ENCODE measurements around the gene ESRRA. TPM values are rescaled to one million over a fixed set of nuclear protein-coding genes. Genes with fewer than 3 reads are reported as not detected.

ESRRA gene
- total RNA-seq, 1 experiment from 2014 or later: 61.0 TPM

DNA sequence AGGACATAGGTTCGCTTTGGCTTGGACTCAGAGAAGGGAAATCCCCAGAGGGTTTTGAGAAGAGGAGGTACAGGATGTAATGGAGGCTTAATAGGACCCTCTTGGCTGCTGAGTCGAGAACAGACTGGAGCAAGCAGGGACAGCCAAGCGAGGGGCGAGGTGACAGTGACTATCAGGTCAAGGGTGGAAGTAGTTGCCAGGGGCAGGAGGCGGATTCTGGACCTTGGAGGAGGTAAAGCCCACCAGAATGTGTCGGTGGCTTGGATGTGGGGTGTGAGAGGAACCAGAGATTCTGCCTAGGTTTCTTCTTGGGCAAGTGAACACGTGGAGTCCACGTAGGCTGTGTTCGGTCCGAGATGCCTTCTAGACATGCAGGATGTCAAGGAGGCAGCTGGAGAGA, 7.6 kb downstream of the ESRRA start:
- intact Hi-C loops (cut with micrococcal nuclease; ENCODE audit: unreplicated experiment): no loop called here
- no TSS peak for BruUV-seq (replicated peaks)
- H3F3A ChIP-seq (ENCODE audit: insufficient read depth, low read depth): peaks cover 51% of the 10 kb centered on the region
- H2AFZ ChIP-seq: no peak overlapping the region
- H3K27ac ChIP-seq: no peak overlapping the region
- H3K79me2 ChIP-seq (ENCODE audit: low read depth): peaks cover 57% of the 10 kb centered on the region
- H4K20me1 ChIP-seq (ENCODE audit: insufficient read depth): peaks cover 8% of the 10 kb centered on the region
- no peaks in the 10 kb centered on the region for H3K9me2 ChIP-seq (ENCODE audit: insufficient read depth)
- H3K4me3 ChIP-seq: no peak overlapping the region
- TF ChIP-seq EZH2 (IDR thresholded peaks at IDR 0.05; ENCODE audit: low read depth) (no peak), CTCF (conservative IDR thresholded peaks at IDR 0.05) (no peak)
- H3K27me3 ChIP-seq (ENCODE audit: insufficient read depth, low read depth): no peaks in the 10 kb centered on the region
- peaks cover 8% of the 10 kb centered on the region; the same call in 1 of the 2 replicates for H3K36me3 ChIP-seq (ENCODE audit: low read depth)
- H3K4me2 ChIP-seq: no peak overlapping the region
- no peaks in the 10 kb centered on the region for H3K9me3 ChIP-seq (ENCODE audit: insufficient read depth, low read depth)
- CTCF ChIA-PET: interaction anchor here (0.6 kb wide), 1 partner anchor 68 kb away, joined by 7 read pairs; no protein-coding TSS in a partner anchor
- POLR2A ChIA-PET (ENCODE audit: unreplicated experiment): interaction anchor here (0.6 kb wide), 2 partner anchors 98 to 655 kb away, joined by 3 to 4 read pairs; no protein-coding TSS in a partner anchor
- DNase-seq: no peak
- peaks cover 14% of the 10 kb centered on the region for H3K4me1 ChIP-seq (replicated peaks; ENCODE audit: insufficient read depth)

- TF ChIP-seq CTCF (conservative IDR thresholded peaks at IDR 0.05): no peak
- TF ChIP-seq EZH2 (IDR thresholded peaks at IDR 0.05; ENCODE audit: low read depth): no peak
- POLR2A ChIA-PET (ENCODE audit: unreplicated experiment): interaction anchor here (0.6 kb wide), 1 partner anchor 655 kb away, joined by 4 read pairs; no protein-coding TSS in a partner anchor
- no TSS peak for BruUV-seq (replicated peaks)
- H3F3A ChIP-seq (ENCODE audit: insufficient read depth, low read depth): peaks cover 51% of the 10 kb centered on the region
- CTCF ChIA-PET: interaction anchor here (0.6 kb wide), 2 partner anchors 29 to 69 kb away, joined by 3 to 7 read pairs; no protein-coding TSS in a partner anchor
- H3K9me2 ChIP-seq (ENCODE audit: insufficient read depth): no peaks in the 10 kb centered on the region
- H3K4me2 ChIP-seq: no peak overlapping the region
- peaks cover 58% of the 10 kb centered on the region for H3K79me2 ChIP-seq (ENCODE audit: low read depth)
- H3K4me1 ChIP-seq (replicated peaks; ENCODE audit: insufficient read depth): peaks cover 13% of the 10 kb centered on the region
- H3K36me3 ChIP-seq (ENCODE audit: low read depth): peaks cover 8% of the 10 kb centered on the region; the same call in 1 of the 2 replicates
- H3K4me3 ChIP-seq: no peak overlapping the region
- H3K9me3 ChIP-seq (ENCODE audit: insufficient read depth, low read depth): no peaks in the 10 kb centered on the region
- no peaks in the 10 kb centered on the region for H3K27me3 ChIP-seq (ENCODE audit: insufficient read depth, low read depth)
- intact Hi-C loops (cut with micrococcal nuclease; ENCODE audit: unreplicated experiment): no loop called here
- H2AFZ ChIP-seq: no peak overlapping the region
- DNase-seq: peak in 1 of 2 experiments; percentile 33
- no peak overlapping the region for H3K27ac ChIP-seq
- H4K20me1 ChIP-seq (ENCODE audit: insufficient read depth): peaks cover 8% of the 10 kb centered on the region
Observed at GRCh38 chr11:64313491-64314145, 8.3 kb downstream of the ESRRA start.

DNA sequence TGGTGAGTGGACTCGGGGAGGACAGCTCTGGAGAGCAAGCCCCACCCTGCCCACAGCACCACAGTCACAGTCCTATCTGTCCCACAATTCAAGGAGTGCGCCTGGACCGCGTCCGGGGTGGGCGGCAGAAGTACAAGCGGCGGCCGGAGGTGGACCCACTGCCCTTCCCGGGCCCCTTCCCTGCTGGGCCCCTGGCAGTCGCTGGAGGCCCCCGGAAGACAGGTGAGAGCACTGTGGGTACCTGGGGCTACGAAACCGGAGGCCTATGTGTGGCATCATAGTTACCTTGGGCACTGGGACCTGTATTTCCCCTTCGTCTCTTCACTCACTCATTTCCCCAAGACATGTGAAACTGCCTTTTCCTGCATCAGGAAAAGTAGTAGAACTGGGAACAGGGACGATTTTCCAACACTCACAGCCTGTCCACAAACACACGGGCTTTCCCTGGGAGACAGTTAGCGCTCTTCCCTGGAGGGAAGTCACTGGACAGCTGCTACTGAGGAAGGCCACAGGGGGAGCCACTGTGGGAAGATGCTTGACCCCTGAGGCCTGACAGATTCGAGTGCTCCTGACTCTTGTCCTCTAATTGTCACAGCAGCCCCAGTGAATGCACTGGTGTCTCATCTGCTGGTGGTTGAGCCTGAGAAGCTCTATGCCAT, 9.0 kb downstream of the ESRRA start:
- no peak overlapping the region for H3K4me2 ChIP-seq
- DNase-seq: no peak
- H2AFZ ChIP-seq: no peak overlapping the region
- H3K79me2 ChIP-seq (ENCODE audit: low read depth): peaks cover 64% of the 10 kb centered on the region
- BruUV-seq (replicated peaks): no TSS peak
- intact Hi-C loops (cut with micrococcal nuclease; ENCODE audit: unreplicated experiment): no loop called here
- peaks cover 8% of the 10 kb centered on the region for H4K20me1 ChIP-seq (ENCODE audit: insufficient read depth)
- peaks cover 4% of the 10 kb centered on the region; the same call in 1 of the 2 replicates for H3K36me3 ChIP-seq (ENCODE audit: low read depth)
- H3K4me3 ChIP-seq: no peak overlapping the region
- POLR2A ChIA-PET (ENCODE audit: unreplicated experiment): no interaction called here
- H3K27ac ChIP-seq: no peak overlapping the region
- TF ChIP-seq CTCF (conservative IDR thresholded peaks at IDR 0.05) (no peak; the same call in 1 of the 2 replicates), EZH2 (IDR thresholded peaks at IDR 0.05; ENCODE audit: low read depth) (no peak)
- CTCF ChIA-PET: interaction anchor here (0.6 kb wide), 1 partner anchor 28 kb away, joined by 3 read pairs; no protein-coding TSS in a partner anchor
- no peaks in the 10 kb centered on the region for H3K9me3 ChIP-seq (ENCODE audit: insufficient read depth, low read depth)
- peaks cover 56% of the 10 kb centered on the region for H3F3A ChIP-seq (ENCODE audit: insufficient read depth, low read depth)
- peaks cover 18% of the 10 kb centered on the region for H3K4me1 ChIP-seq (replicated peaks; ENCODE audit: insufficient read depth)
- H3K27me3 ChIP-seq (ENCODE audit: insufficient read depth, low read depth): no peaks in the 10 kb centered on the region
- no peaks in the 10 kb centered on the region for H3K9me2 ChIP-seq (ENCODE audit: insufficient read depth)
